Peyer's patch (tissue), 4 donors: Measurements from ENCODE around the gene SPEM3. TPM values are rescaled to one million over a fixed set of nuclear protein-coding genes. Genes with fewer than 3 reads are reported as not detected.

Experiments
- DNase-seq, 3 donors: peaks; one replicate each; pipeline ENCODE4 v3.0.0-alpha.2; 2017 to 2019
- H3K27ac ChIP-seq, 4 donors: fragments of 200-600 bp; sonication (generic); one replicate each; pipeline ENCODE4 v1.5.1; 2016 to 2019
- H3K27me3 ChIP-seq, 2 donors: fragments of 200-600 bp; sonication (generic); one replicate each; pipeline ENCODE4 v1.5.1; 2019
- H3K36me3 ChIP-seq, 3 donors: fragments of 200-600 bp; sonication (generic); one replicate each; pipeline ENCODE4 v1.5.1; 2016 to 2019
- H3K4me1 ChIP-seq, 4 donors: fragments of 200-600 bp; sonication (generic); one replicate each; pipeline ENCODE4 v1.5.1; 2016 to 2019
- H3K4me3 ChIP-seq, 4 donors: fragments of 200-600 bp; sonication (generic); 1 replicate in 3 of 4; 2 replicates in 1 of 4; pipeline ENCODE4 v1.5.1; 2016 to 2019; ENCODE audit warnings: mild to moderate bottlenecking in 1 of 4
- H3K9me3 ChIP-seq, 4 donors: fragments of 200-600 bp; sonication (generic); one replicate each; pipeline ENCODE4 v1.5.1; 2016 to 2019; ENCODE audit warnings: mild to moderate bottlenecking in 1 of 4
- POLR2A ChIP-seq, 2 donors: fragments of 450-650 bp; IDR thresholded peaks; one replicate each; pipeline ENCODE4 v1.5.1; 2017; ENCODE audit warnings: antibody characterized with exemption in 2 of 2, mild to moderate bottlenecking in 2 of 2, moderate library complexity in 2 of 2
- total RNA-seq, 4 donors: library from RNA; depleted of rRNA; stranded (reverse); fragments of >200 nt; gene quantifications; one replicate each; pipeline ENCODE4 v1.1.0, GENCODE V29; 2016
- TF ChIP-seq, protein P1 (sequence below), 6 experiments: fragments of 450-650 bp in 4 of 6; fragments of 200-600 bp in 2 of 6; sonication (generic) in 1 of 6; IDR thresholded peaks; one replicate each; pipeline ENCODE4 v1.5.1; 2017 to 2019; ENCODE audit warnings: antibody characterized with exemption in 6 of 6, mild to moderate bottlenecking in 3 of 6, moderate library complexity in 1 of 6

Gene SPEM3
- total RNA-seq, 4 donors from 2014 or later: not detected

DNA sequence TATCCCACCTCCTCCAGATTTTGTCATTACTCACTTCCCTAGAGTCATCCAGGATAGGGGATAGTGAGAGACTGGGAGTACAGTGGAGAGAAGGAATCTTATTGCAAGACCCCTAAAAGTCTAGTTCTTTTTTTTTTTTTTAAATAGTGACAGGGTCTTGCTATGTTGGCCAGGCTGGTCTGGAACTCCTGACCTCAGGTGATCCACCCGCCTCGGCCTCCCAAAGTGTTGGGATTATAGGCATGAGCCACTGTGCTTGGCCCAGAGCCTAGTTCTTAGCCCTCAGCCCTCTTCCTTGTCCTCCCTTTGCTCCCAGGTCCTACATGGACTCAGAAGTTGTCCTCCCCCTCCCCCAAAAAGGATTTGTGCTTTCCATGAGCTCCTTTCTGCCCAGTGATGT, 13.5 kb downstream of the SPEM3 start:
- DNase-seq: no peak
- H3K4me1 ChIP-seq: peaks cover 8 to 44% (median 30%) of the 10 kb centered on the region in 4 donors
- H3K9me3 ChIP-seq: no peaks in the 10 kb centered on the region
- no peaks in the 10 kb centered on the region for H3K36me3 ChIP-seq
- peaks cover 0 to 24% of the 10 kb centered on the region in 2 donors for H3K27me3 ChIP-seq
- TF ChIP-seq, protein P1, sequence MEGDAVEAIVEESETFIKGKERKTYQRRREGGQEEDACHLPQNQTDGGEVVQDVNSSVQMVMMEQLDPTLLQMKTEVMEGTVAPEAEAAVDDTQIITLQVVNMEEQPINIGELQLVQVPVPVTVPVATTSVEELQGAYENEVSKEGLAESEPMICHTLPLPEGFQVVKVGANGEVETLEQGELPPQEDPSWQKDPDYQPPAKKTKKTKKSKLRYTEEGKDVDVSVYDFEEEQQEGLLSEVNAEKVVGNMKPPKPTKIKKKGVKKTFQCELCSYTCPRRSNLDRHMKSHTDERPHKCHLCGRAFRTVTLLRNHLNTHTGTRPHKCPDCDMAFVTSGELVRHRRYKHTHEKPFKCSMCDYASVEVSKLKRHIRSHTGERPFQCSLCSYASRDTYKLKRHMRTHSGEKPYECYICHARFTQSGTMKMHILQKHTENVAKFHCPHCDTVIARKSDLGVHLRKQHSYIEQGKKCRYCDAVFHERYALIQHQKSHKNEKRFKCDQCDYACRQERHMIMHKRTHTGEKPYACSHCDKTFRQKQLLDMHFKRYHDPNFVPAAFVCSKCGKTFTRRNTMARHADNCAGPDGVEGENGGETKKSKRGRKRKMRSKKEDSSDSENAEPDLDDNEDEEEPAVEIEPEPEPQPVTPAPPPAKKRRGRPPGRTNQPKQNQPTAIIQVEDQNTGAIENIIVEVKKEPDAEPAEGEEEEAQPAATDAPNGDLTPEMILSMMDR (IDR thresholded peaks at IDR 0.05): no peak
- TF ChIP-seq POLR2A (IDR thresholded peaks at IDR 0.05): no peak
- no peak overlapping the region for H3K4me3 ChIP-seq
- no peak overlapping the region for H3K27ac ChIP-seq

DNA sequence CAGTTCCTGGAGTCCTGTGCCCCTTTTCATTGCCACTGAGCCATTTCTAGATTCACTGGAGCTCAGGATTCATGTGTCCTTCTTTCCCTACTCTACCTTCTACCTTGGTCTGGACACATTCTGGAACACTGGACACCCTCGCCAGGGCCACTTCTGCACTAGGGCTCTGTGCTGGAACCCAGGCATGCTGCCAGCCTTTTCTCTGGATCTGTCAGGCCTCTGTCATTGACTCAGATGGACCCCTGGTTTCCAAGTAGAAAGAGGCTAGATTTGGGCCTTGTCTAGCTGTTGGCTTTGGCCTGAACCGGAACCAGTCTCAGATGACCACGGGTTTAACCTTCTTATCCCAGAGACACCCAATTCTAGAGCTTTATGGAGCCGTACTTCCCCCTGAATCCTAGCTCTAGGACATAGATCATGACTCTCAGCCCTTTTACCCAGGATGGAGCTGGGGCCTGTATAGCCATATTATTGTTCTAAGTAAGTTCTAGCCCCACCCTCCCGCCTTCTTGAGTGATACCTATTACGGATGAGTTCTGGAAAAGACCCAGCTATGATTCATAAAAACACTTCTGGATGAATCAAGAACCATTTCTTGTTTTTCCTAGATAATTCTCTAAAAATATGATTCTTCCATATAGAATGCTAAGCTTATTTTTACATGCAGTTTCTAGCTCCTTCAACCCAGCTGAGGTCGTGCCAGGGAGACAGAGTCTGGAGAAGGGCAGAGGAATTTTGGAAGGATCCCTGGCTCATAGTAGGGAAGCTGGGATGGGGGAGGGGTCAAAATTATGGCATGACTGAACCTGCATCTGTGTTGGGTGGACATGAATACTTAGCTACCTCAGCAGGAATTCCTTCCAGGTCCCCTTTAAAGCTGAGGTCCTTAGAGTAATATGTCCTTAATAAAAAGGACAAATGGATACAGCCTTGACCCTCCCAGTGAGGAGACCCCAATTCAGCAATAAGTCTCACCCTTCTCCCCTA, 15.1 kb downstream of the SPEM3 start:
- Histone ChIP-seq H3K4me3 (no peak overlapping the region), H3K27me3 (peaks cover 0 to 27% of the 10 kb centered on the region in 2 donors), H3K36me3 (no peaks in the 10 kb centered on the region), H3K27ac (no peak overlapping the region), H3K9me3 (no peaks in the 10 kb centered on the region), H3K4me1 (peaks cover 4 to 30% (median 23%) of the 10 kb centered on the region in 4 donors)
- no peak for DNase-seq
- TF ChIP-seq, protein P1 (IDR thresholded peaks at IDR 0.05): no peak
- no peak for TF ChIP-seq POLR2A (IDR thresholded peaks at IDR 0.05)

- no peaks in the 10 kb centered on the region for H3K36me3 ChIP-seq
- H3K9me3 ChIP-seq: no peaks in the 10 kb centered on the region
- peaks cover 0 to 16% of the 10 kb centered on the region in 2 donors for H3K27me3 ChIP-seq
- peak within 1 kb of the TSS in 1 of 4 donors; percentile 66 for H3K27ac ChIP-seq
- DNase-seq: peak; percentile 58 to 89 (median 84)
- peak within 1 kb of the TSS; percentile 20 to 54 (median 42) for H3K4me3 ChIP-seq
- H3K4me1 ChIP-seq: peaks cover 0 to 22% (median 16%) of the 10 kb centered on the region in 4 donors
- TF ChIP-seq, protein P1 (IDR thresholded peaks at IDR 0.05): peak in 2 of 6 experiments; percentile 10 to 13
- no peak for TF ChIP-seq POLR2A (IDR thresholded peaks at IDR 0.05)
Measured at GRCh38 chr17:7444682-7445618, 16.3 kb downstream of the SPEM3 start, which contains the start of gene CHRNB1. CHRNB1 (plus strand) TSS chr17:7445061; CDS start chr17:7445128, 67 bp downstream.

DNA sequence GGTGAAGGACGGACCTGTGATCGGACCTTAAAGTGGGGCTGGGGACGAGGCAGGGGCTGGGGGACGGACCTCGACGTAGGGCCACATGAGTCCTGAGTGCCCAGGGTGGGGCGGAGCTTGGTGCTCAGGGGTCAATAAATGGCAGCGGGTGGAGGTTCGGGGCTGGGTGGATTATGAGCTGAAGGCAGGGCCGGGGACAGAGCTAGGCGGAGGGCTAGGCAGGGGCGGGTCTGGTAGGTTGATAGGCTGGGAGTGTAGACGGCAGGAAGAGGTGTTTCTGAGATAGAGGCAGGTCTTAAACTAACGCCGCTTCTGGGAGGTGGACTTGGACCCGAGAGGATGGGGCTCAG, 16.9 kb downstream of the SPEM3 start:
- H3K36me3 ChIP-seq: no peaks in the 10 kb centered on the region
- no peak for TF ChIP-seq POLR2A (IDR thresholded peaks at IDR 0.05)
- TF ChIP-seq, protein P1 (IDR thresholded peaks at IDR 0.05): no peak
- H3K4me3 ChIP-seq: peak overlapping the region in 3 of 4 donors; percentile 41 to 54 (median 44)
- H3K27ac ChIP-seq: peak overlapping the region in 1 of 4 donors; percentile 66
- H3K27me3 ChIP-seq: peaks cover 0 to 9% of the 10 kb centered on the region in 2 donors
- H3K9me3 ChIP-seq: no peaks in the 10 kb centered on the region
- H3K4me1 ChIP-seq: peaks cover 0 to 15% (median 10%) of the 10 kb centered on the region in 4 donors
- peak in 2 of 3 donors; percentile 79 to 83 for DNase-seq

DNA sequence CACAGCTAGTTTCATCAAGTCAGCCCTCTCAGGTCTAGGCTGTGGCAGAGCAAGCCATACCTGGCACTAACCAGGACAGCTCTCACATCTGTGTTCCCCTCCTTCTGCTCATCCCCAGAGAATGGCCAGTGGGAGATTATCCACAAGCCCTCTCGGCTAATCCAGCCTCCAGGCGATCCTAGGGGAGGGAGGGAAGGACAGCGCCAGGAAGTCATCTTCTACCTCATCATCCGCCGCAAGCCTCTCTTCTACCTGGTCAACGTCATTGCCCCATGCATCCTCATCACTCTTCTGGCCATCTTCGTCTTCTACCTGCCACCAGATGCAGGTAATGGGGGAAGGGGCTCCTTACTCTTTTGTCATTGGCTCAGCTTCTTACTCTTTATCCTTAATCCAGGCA, 19.8 kb downstream of the SPEM3 start:
- Histone ChIP-seq H3K27me3 (peaks cover 0 to 8% of the 10 kb centered on the region in 2 donors), H3K27ac (no peak overlapping the region)
- TF ChIP-seq, protein P1 (IDR thresholded peaks at IDR 0.05): no peak
- no peak for TF ChIP-seq POLR2A (IDR thresholded peaks at IDR 0.05)

More for the DNA sequence above, 19.8 kb downstream of the SPEM3 start:
- Histone ChIP-seq H3K9me3 (no peaks in the 10 kb centered on the region), H3K4me1 (peaks cover 0 to 13% (median 8%) of the 10 kb centered on the region in 4 donors), H3K36me3 (no peaks in the 10 kb centered on the region), H3K4me3 (no peak overlapping the region)
- no peak for DNase-seq
